Suprapubic skin (tissue), 4 donors: ENCODE data around the gene SH3BP4.

Experiments used
- EP300 ChIP-seq: sonication (generic); formaldehyde crosslinking; IDR thresholded peaks from one replicate; pipeline ENCODE4 v1.6.1; 2017; ENCODE audit warnings: antibody characterized with exemption
- POLR2A ChIP-seq, 2 donors: fragments of 450-650 bp; IDR thresholded peaks; one replicate each; pipeline ENCODE4 v1.6.1; 2017; ENCODE audit warnings: antibody characterized with exemption in 2 of 2, mild to moderate bottlenecking in 2 of 2, moderate library complexity in 2 of 2
- POLR2AphosphoS5 ChIP-seq, 3 donors: sonication (generic); formaldehyde crosslinking; IDR thresholded peaks; one replicate each; pipeline ENCODE4 v1.6.1; 2017; ENCODE audit warnings: antibody characterized with exemption in 3 of 3
- TF ChIP-seq, protein P1 (sequence below), 2 donors: fragments of 200-600 bp in 1 of 2; fragments of 450-650 bp in 1 of 2; sonication (generic) in 1 of 2; IDR thresholded peaks; one replicate each; pipeline ENCODE4 v1.5.1; 2016 to 2019; ENCODE audit warnings: antibody characterized with exemption in 2 of 2, mild to moderate bottlenecking in 1 of 2, moderate library complexity in 1 of 2

DNA sequence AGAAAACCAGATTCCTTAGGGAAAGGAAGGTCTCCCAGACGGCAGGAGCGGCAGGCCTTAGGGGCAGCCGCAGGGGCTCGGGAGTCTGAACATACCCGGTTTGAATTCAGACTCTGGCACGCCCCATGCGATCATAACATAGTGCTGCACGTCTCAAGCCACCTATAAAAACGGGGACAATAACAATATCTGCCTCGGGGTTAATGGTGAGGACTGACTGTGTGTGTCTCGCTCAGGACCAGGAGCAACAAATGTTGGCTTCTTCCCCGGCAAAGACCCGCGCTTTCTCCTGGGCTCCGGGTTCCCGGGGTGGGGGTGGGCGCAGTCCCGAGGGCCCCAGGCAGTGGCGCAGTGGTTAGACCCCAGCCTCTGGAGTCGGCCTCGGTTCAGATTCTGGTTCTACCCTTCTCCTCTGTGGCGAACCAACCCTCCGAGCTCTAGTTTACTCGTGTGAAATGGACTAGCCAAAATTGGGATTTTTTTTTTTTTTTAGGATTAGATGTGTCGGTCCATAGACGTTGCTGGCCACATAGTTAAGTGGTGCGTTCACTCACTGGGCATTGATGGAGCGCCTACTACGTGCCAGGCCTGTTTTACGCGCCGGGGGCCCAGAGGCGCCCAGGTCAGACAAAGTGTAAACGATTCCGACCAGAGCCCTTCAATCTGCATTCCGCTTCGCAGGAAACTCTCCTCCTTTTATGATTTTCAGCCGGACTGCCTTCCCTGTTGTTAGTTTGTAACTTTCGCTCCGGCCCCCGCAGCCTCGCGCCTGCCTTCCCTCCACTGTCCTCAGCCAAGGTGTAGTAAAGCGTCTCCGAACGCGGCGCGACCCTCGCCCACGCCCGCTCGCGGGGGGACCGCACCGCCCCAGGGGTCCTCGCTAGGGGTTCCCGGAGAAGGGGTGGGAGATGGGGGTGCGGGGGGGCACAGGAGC lies 820 bp upstream of the SH3BP4 start:
- TF ChIP-seq, protein P1, sequence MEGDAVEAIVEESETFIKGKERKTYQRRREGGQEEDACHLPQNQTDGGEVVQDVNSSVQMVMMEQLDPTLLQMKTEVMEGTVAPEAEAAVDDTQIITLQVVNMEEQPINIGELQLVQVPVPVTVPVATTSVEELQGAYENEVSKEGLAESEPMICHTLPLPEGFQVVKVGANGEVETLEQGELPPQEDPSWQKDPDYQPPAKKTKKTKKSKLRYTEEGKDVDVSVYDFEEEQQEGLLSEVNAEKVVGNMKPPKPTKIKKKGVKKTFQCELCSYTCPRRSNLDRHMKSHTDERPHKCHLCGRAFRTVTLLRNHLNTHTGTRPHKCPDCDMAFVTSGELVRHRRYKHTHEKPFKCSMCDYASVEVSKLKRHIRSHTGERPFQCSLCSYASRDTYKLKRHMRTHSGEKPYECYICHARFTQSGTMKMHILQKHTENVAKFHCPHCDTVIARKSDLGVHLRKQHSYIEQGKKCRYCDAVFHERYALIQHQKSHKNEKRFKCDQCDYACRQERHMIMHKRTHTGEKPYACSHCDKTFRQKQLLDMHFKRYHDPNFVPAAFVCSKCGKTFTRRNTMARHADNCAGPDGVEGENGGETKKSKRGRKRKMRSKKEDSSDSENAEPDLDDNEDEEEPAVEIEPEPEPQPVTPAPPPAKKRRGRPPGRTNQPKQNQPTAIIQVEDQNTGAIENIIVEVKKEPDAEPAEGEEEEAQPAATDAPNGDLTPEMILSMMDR (IDR thresholded peaks at IDR 0.05) = no peak
- TF ChIP-seq POLR2A (IDR thresholded peaks at IDR 0.05) (no peak), EP300 (no peak), POLR2AphosphoS5 (IDR thresholded peaks at IDR 0.05) (no peak)
